ENCODE results near the gene C9orf153. TPM values are rescaled to one million over a fixed set of nuclear protein-coding genes. Genes with fewer than 3 reads are reported as not detected.

The C9orf153 gene
- under 1 TPM in 1 of 3 donors, not detected in 2; 0.35 TPM for total RNA-seq
- long read RNA-seq, donor 1, result 0 reads
- long read RNA-seq, donor 2, result 0 reads

- no peak for ATAC-seq
- H3K9me3 ChIP-seq, result no peaks in the 10 kb centered on the region
- no peak within 1 kb of the TSS for H3K4me3 ChIP-seq
- no peak for DNase-seq
- intact Hi-C loops (cut with DNase I, micrococcal nuclease), result no loop called here
- TF ChIP-seq CTCF (IDR thresholded peaks at IDR 0.05), result no peak
- no peaks in the 10 kb centered on the region for H3K4me1 ChIP-seq (ENCODE audit: low read depth)
- no peaks in the 10 kb centered on the region for H3K36me3 ChIP-seq (ENCODE audit: low read depth)
Observed at GRCh38 chr9:86259557-86259956, at the start of gene C9orf153. Gene C9orf153, minus strand, starts transcription at chr9:86259657. Its CDS starts 30,054 bp downstream, at chr9:86229603.

- peaks cover 7% of the 10 kb centered on the region for H3K36me3 ChIP-seq (ENCODE audit: low read depth)
Observed at GRCh38 chr9:86308687-86309086, 49.2 kb upstream of the C9orf153 start.

DNA sequence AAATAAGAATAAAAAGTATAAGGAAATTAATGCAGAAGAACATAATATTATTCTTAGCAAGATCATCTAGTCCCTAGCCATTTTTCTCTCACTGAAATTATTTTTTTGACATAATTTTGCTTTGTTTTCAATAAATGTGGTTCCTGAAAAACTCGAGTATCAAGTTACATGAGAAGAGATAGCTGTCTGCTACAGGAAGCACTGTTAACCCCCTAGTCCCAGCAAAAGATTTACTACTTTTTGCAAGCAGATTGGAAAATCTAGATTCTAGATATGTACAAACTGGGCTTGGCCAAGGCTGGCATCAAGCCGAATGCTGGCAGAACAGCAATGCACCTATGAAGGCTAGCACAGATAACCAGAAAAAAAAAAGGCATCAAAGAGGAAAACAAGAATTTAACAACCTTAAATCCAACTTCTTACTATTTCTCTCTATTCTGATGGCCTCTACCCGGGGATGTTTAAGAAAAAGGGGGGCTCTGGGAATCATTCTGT, 44.8 kb upstream of the C9orf153 start:
- intact Hi-C loops (cut with DNase I, micrococcal nuclease), result no loop called here
- H3K9me3 ChIP-seq, result no peaks in the 10 kb centered on the region
- ATAC-seq (no peak), DNase-seq (peak in 1 of 3 donors; percentile 32)
- H3K4me3 ChIP-seq, result no peak overlapping the region
- peaks cover 26% of the 10 kb centered on the region for H3K36me3 ChIP-seq (ENCODE audit: low read depth)
- H3K4me1 ChIP-seq (ENCODE audit: low read depth), result no peaks in the 10 kb centered on the region
- no peak for TF ChIP-seq CTCF (IDR thresholded peaks at IDR 0.05)

More at GRCh38 chr9:86308687-86309086, 49.2 kb upstream of the C9orf153 start:
- no peaks in the 10 kb centered on the region for H3K9me3 ChIP-seq
- intact Hi-C loops (cut with DNase I, micrococcal nuclease), result no loop called here
- no peak overlapping the region for H3K4me3 ChIP-seq
- no peak for DNase-seq
- no peak for ATAC-seq
- H3K4me1 ChIP-seq (ENCODE audit: low read depth), result no peaks in the 10 kb centered on the region
- no peak for TF ChIP-seq CTCF (IDR thresholded peaks at IDR 0.05)

- Histone ChIP-seq H3K9me3 (no peaks in the 10 kb centered on the region), H3K36me3 (ENCODE audit: low read depth) (peaks cover 22% of the 10 kb centered on the region), H3K4me3 (no peak overlapping the region), H3K4me1 (ENCODE audit: low read depth) (no peaks in the 10 kb centered on the region)
- TF ChIP-seq CTCF (IDR thresholded peaks at IDR 0.05), result no peak
- no peak for ATAC-seq
- intact Hi-C loops (cut with DNase I, micrococcal nuclease), result no loop called here
- DNase-seq, result no peak
Observed at GRCh38 chr9:86303316-86303975, 44.0 kb upstream of the C9orf153 start.

GRCh38 chr9:86301686-86302085, 42.2 kb upstream of the C9orf153 start:
- Histone ChIP-seq H3K9me3 (no peaks in the 10 kb centered on the region), H3K36me3 (ENCODE audit: low read depth) (peaks cover 19% of the 10 kb centered on the region), H3K4me3 (no peak overlapping the region), H3K4me1 (ENCODE audit: low read depth) (no peaks in the 10 kb centered on the region)
- ATAC-seq, result no peak
- no peak for TF ChIP-seq CTCF (IDR thresholded peaks at IDR 0.05)
- no peak for DNase-seq
- intact Hi-C loops (cut with DNase I, micrococcal nuclease), result no loop called here
